K562 (cell line): ENCODE results near the gene KRTAP5-1.

Experiments used
- CREBBP ChIP-seq: IDR thresholded peaks from one replicate; pipeline ENCODE4 v1.6.1; 2012; ENCODE audit warnings: low read depth, mild to moderate bottlenecking, control low read depth, inconsistent platforms, low read length
- CTCF ChIP-seq, 3 experiments: IDR thresholded peaks in 2 of 3; conservative IDR thresholded peaks in 1 of 3; 2 replicates each; pipeline ENCODE4 v1.5.1; 2011 to 2012; ENCODE audit warnings: low read length in 3 of 3, mild to moderate bottlenecking in 3 of 3, control low read depth in 2 of 3, improper control_type of control experiment in 1 of 3, inconsistent platforms in 1 of 3, low read depth in 1 of 3, mixed read lengths in 1 of 3, moderate library complexity in 1 of 3; ENCODE audit not compliant: insufficient read depth in 2 of 3
- HDAC1 ChIP-seq, 2 experiments: fragments of 450-650 bp; IDR thresholded peaks; 2 replicates each; pipeline ENCODE4 v1.6.1; 2016 to 2017; ENCODE audit warnings: inconsistent platforms in 1 of 2, mild to moderate bottlenecking in 1 of 2, moderate library complexity in 1 of 2
- KDM5B ChIP-seq: fragments of 200-600 bp; sonication (generic); IDR thresholded peaks from 2 replicates; pipeline ENCODE4 v1.6.1; 2012; ENCODE audit warnings: low read depth, mild to moderate bottlenecking, moderate library complexity, low read length, control low read depth, inconsistent platforms; ENCODE audit not compliant: insufficient replicate concordance
- POLR2G ChIP-seq: fragments of 200-400 bp; formaldehyde crosslinking; IDR thresholded peaks from 2 replicates; pipeline ENCODE4 v1.6.1; 2017; ENCODE audit warnings: low read depth, mild to moderate bottlenecking, antibody characterized with exemption, low read length, moderate library complexity
- RFX5 ChIP-seq: IDR thresholded peaks from 2 replicates; pipeline ENCODE4 v1.6.1; 2011; ENCODE audit warnings: low read depth, mild to moderate bottlenecking, improper control_type of control experiment, low read length
- SMC3 ChIP-seq: conservative IDR thresholded peaks from 2 replicates; pipeline ENCODE4 v1.6.1; 2011; ENCODE audit warnings: low read depth, low read length, improper control_type of control experiment; ENCODE audit not compliant: insufficient read depth
- UBTF ChIP-seq, 2 experiments: IDR thresholded peaks; 2 replicates each; pipeline ENCODE4 v1.6.1; 2012; ENCODE audit warnings: improper control_type of control experiment in 2 of 2, low read depth in 2 of 2, low read length in 2 of 2, borderline replicate concordance in 1 of 2
- ZFX ChIP-seq: sonication (generic); formaldehyde crosslinking; IDR thresholded peaks from 2 replicates; pipeline ENCODE4 v1.8.0; 2022; ENCODE audit warnings: mild to moderate bottlenecking, missing genetic modification reagents, moderate library complexity

- TF ChIP-seq ZFX (no peak; the same call in 1 of the 2 replicates), KDM5B (no peak), HDAC1 (IDR thresholded peaks at IDR 0.05) (no peak), POLR2G (no peak), UBTF (IDR thresholded peaks at IDR 0.05; ENCODE audit: borderline replicate concordance in 1 of 2, low read depth in 2 of 2, low read length in 2 of 2) (no peak), CREBBP (no peak), RFX5 (no peak), SMC3 (no peak), CTCF (IDR thresholded peaks at IDR 0.05 in 2 of 3, conservative IDR thresholded peaks at IDR 0.05 in 1 of 3; ENCODE audit: insufficient read depth in 2 of 3, low read depth in 1 of 3, low read length in 3 of 3) (no peak)
Measured at GRCh38 chr11:1559111-1559951, 25.8 kb downstream of the KRTAP5-1 start.
